H1 (cell line): ENCODE measurements around the gene ZNF586. TPM values are rescaled to one million over a fixed set of nuclear protein-coding genes. Genes with fewer than 3 reads are reported as not detected.

Source experiments
- CTCF ChIA-PET: fragments of 300-600 bp; sonication (Branson Sonifier 250); formaldehyde crosslinking; loops from one replicate; lab custom pipeline; 2021; ENCODE audit not compliant: partially characterized antibody; lab: Charles Lee
- POLR2A ChIA-PET: fragments of 300-600 bp; sonication (Branson Sonifier 250); formaldehyde crosslinking; loops from one replicate; lab custom pipeline; 2021; ENCODE audit warnings: inconsistent platforms; ENCODE audit not compliant: partially characterized antibody; lab: Charles Lee
- DNase-seq, 2 experiments: peaks; one replicate each; pipeline versions ENCODE4 v3.0.0 to v3.0.0-alpha.2; 2010 to 2022; ENCODE audit warnings: low spot score in 2 of 2, low read depth in 1 of 2, mixed read lengths in 1 of 2
- FAIRE-seq: peaks from 2 replicates; lab custom pipeline; 2011; peaks lifted over from hg19 to GRCh38; lab: Jason Lieb, UNC
- H2AFZ ChIP-seq: 2 replicates; pipeline ENCODE4 v1.8.1; 2012; ENCODE audit warnings: low read length, inconsistent platforms
- H2AK5ac ChIP-seq: 2 replicates; pipeline ENCODE4 v1.6.1; 2013; ENCODE audit warnings: low read depth, low read length
- H2BK120ac ChIP-seq: replicated peaks from 2 replicates; pipeline ENCODE3; 2013; ENCODE audit warnings: low read depth, low read length, inconsistent platforms
- H2BK12ac ChIP-seq: 2 replicates; pipeline ENCODE4 v1.6.1; 2013; ENCODE audit warnings: low read depth, low read length
- H2BK15ac ChIP-seq: 2 replicates; pipeline ENCODE4 v1.6.1; 2013; ENCODE audit warnings: low read length
- H2BK20ac ChIP-seq: 2 replicates; pipeline ENCODE4 v1.6.1; 2013; ENCODE audit warnings: low read length
- H2BK5ac ChIP-seq: 2 replicates; pipeline ENCODE4 v1.6.1; 2013; ENCODE audit warnings: low read depth, low read length
- H3K14ac ChIP-seq: 2 replicates; pipeline ENCODE4 v1.6.1; 2013; ENCODE audit warnings: inconsistent platforms; ENCODE audit not compliant: insufficient read length
- H3K18ac ChIP-seq: 2 replicates; pipeline ENCODE4 v1.6.1; 2013; ENCODE audit warnings: low read length; ENCODE audit errors: extremely low read depth
- H3K23ac ChIP-seq: 2 replicates; pipeline ENCODE4 v1.6.1; 2013; ENCODE audit warnings: inconsistent platforms; ENCODE audit not compliant: insufficient read length
- H3K23me2 ChIP-seq: 2 replicates; pipeline ENCODE4 v1.6.1; 2013; ENCODE audit warnings: low read depth, low read length
- H3K27ac ChIP-seq: 2 replicates; pipeline ENCODE4 v1.6.1; 2011; ENCODE audit warnings: low read depth, low read length, inconsistent platforms
- H3K27me3 ChIP-seq, 4 experiments: replicated peaks in 1 of 4; 1 replicate in 1 of 4; 2 replicates in 3 of 4; pipeline versions ENCODE4 v1.6.1 to v1.8.1; 2011 to 2013; ENCODE audit warnings: low read length in 3 of 4, mild to moderate bottlenecking in 3 of 4, inconsistent platforms in 2 of 4, mixed read lengths in 2 of 4, moderate library complexity in 1 of 4; ENCODE audit not compliant: control insufficient read depth in 3 of 4, insufficient read depth in 3 of 4; ENCODE audit errors: extremely low read depth in 1 of 4
- H3K36me3 ChIP-seq, 4 experiments: 2 replicates each; pipeline versions ENCODE4 v1.6.1 to v1.8.1; 2011 to 2013; ENCODE audit warnings: mild to moderate bottlenecking in 4 of 4, low read length in 3 of 4, moderate library complexity in 2 of 4, control low read depth in 1 of 4, inconsistent platforms in 1 of 4; ENCODE audit not compliant: insufficient read depth in 4 of 4, control insufficient read depth in 2 of 4
- H3K4ac ChIP-seq: replicated peaks from 2 replicates; pipeline ENCODE3; 2013; ENCODE audit warnings: low read length, low read depth, mixed read lengths, inconsistent platforms; ENCODE audit not compliant: insufficient read length
- H3K4me1 ChIP-seq, 4 experiments: replicated peaks in 1 of 4; 1 replicate in 1 of 4; 2 replicates in 3 of 4; pipeline versions ENCODE4 v1.6.1 to v1.8.1; 2011 to 2013; ENCODE audit warnings: low read length in 3 of 4, inconsistent platforms in 2 of 4, mixed read lengths in 1 of 4; ENCODE audit not compliant: insufficient read depth in 4 of 4, control insufficient read depth in 3 of 4
- H3K4me2 ChIP-seq, 2 experiments: 2 replicates each; pipeline versions ENCODE4 v1.6.1 to v1.8.1; 2011 to 2013; ENCODE audit warnings: low read depth in 2 of 2, low read length in 2 of 2, control low read depth in 1 of 2, inconsistent platforms in 1 of 2, mild to moderate bottlenecking in 1 of 2; ENCODE audit not compliant: insufficient read depth in 1 of 2
- H3K4me3 ChIP-seq, 4 experiments: fragments of 200-600, 300-600 bp in 1 of 4; sonication (generic), shearing (Covaris generic), sonication (Bioruptor Twin) in 1 of 4; 2 replicates each; pipeline versions ENCODE4 v1.5.1 to v1.8.1; 2011 to 2016; ENCODE audit warnings: low read length in 4 of 4, low read depth in 3 of 4, control low read depth in 2 of 4, inconsistent platforms in 2 of 4, mild to moderate bottlenecking in 2 of 4, mixed read lengths in 1 of 4, moderate library complexity in 1 of 4; ENCODE audit not compliant: insufficient read depth in 2 of 4; ENCODE audit errors: extremely low read depth in 1 of 4
- H3K56ac ChIP-seq: replicated peaks from 2 replicates; pipeline ENCODE3; 2013; ENCODE audit warnings: low read depth, mild to moderate bottlenecking, mixed read lengths, low read length, inconsistent platforms; ENCODE audit not compliant: insufficient read length
- H3K79me1 ChIP-seq: 2 replicates; pipeline ENCODE4 v1.6.1; 2013; ENCODE audit warnings: low read depth, low read length, control low read depth
- H3K79me2 ChIP-seq, 2 experiments: 2 replicates each; pipeline versions ENCODE4 v1.6.1 to v1.8.1; 2012 to 2013; ENCODE audit warnings: low read length in 2 of 2, mild to moderate bottlenecking in 2 of 2, inconsistent platforms in 1 of 2; ENCODE audit not compliant: insufficient read depth in 2 of 2, control insufficient read depth in 1 of 2
- H3K9ac ChIP-seq, 4 experiments: replicated peaks in 1 of 4; 1 replicate in 1 of 4; 2 replicates in 3 of 4; pipeline versions ENCODE4 v1.6.1 to v1.8.1; 2011 to 2013; ENCODE audit warnings: low read depth in 3 of 4, low read length in 3 of 4, control low read depth in 2 of 4, mild to moderate bottlenecking in 2 of 4, moderate library complexity in 2 of 4, inconsistent platforms in 1 of 4; ENCODE audit errors: extremely low read depth in 1 of 4
- H3K9me3 ChIP-seq, 2 experiments: 2 replicates each; pipeline versions ENCODE4 v1.6.1 to v1.8.1; 2012 to 2013; ENCODE audit warnings: mild to moderate bottlenecking in 2 of 2, moderate library complexity in 2 of 2, control low read depth in 1 of 2, inconsistent platforms in 1 of 2, low read depth in 1 of 2, low read length in 1 of 2, mixed read lengths in 1 of 2; ENCODE audit not compliant: insufficient read depth in 2 of 2
- H4K20me1 ChIP-seq, 2 experiments: replicated peaks in 1 of 2; 2 replicates each; pipeline versions ENCODE3 to v1.8.1; 2011 to 2013; ENCODE audit warnings: inconsistent platforms in 2 of 2, low read length in 2 of 2, mild to moderate bottlenecking in 1 of 2; ENCODE audit not compliant: insufficient read depth in 2 of 2, control insufficient read depth in 1 of 2
- H4K5ac ChIP-seq: 2 replicates; pipeline ENCODE4 v1.6.1; 2013; ENCODE audit warnings: low read length, low read depth, mixed read lengths, inconsistent platforms; ENCODE audit not compliant: insufficient read length
- H4K8ac ChIP-seq: 2 replicates; pipeline ENCODE4 v1.8.0; 2013; ENCODE audit warnings: mild to moderate bottlenecking, moderate library complexity, low read length, inconsistent platforms; ENCODE audit not compliant: insufficient read depth; ENCODE audit errors: extremely low read depth
- H4K91ac ChIP-seq: replicated peaks from 2 replicates; pipeline ENCODE3; 2013; ENCODE audit warnings: low read length, mixed read lengths, inconsistent platforms; ENCODE audit not compliant: insufficient read length
- KDM5A ChIP-seq: fragments of 200-600 bp; IDR thresholded peaks from 2 replicates; pipeline ENCODE4 v1.7.1; 2012; ENCODE audit warnings: mild to moderate bottlenecking, low read length, inconsistent platforms, mixed read lengths
- RBBP5 ChIP-seq: IDR thresholded peaks from 2 replicates; pipeline ENCODE4 v1.7.1; 2012; ENCODE audit warnings: low read depth, mild to moderate bottlenecking, inconsistent platforms, low read length, moderate library complexity, borderline replicate concordance
- SIX5 ChIP-seq: IDR thresholded peaks from 2 replicates; pipeline ENCODE4 v1.6.1; 2011; ENCODE audit warnings: mild to moderate bottlenecking, low read depth, low read length
- SP4 ChIP-seq: IDR thresholded peaks from 2 replicates; pipeline ENCODE4 v1.6.1; 2012; ENCODE audit warnings: low read length, inconsistent platforms
- WGBS, 2 experiments: shearing (Covaris generic) in 1 of 2; methylation state at CpG; one replicate each; pipeline versions ENCODE4 v1.1.6 to v1.1.7; 2013 to 2015; ENCODE audit warnings: low lambda C conversion rate in 2 of 2, mixed read lengths in 2 of 2, inconsistent platforms in 1 of 2, low coverage in 1 of 2, missing lambda C conversion rate in 1 of 2; ENCODE audit not compliant: insufficient replicate concordance in 2 of 2, insufficient coverage in 1 of 2, insufficient read length in 1 of 2; ENCODE audit errors: extremely low coverage in 1 of 2, missing lambda C conversion rate in 1 of 2; 5-methylcytosine and 5-hydroxymethylcytosine counted together
- polyA plus RNA-seq, 7 experiments: library from polyadenylated mRNA; depleted of rRNA in 3 of 7; stranded (reverse) in 5 of 7; unstranded in 2 of 7; fragments of >200 nt in 5 of 7; fragments of 200-250 nt in 2 of 7; gene quantifications; 1 replicate in 5 of 7; 2 replicates in 1 of 7; 4 replicates in 1 of 7; pipeline versions ENCODE4 v1.2.1 to v1.2.3, GENCODE V29; 2011 to 2013; ENCODE audit warnings: missing spikeins in 2 of 7, mixed read lengths in 2 of 7
- total RNA-seq: library from RNA; stranded (reverse); fragmentation: NEBNext Ultra II Directional; extraction: Animal tissue kit (Norgen Biotek cat#: 25700); gene quantifications from 2 replicates; pipeline ENCODE4 v1.2.1, GENCODE V29; 2021

The ZNF586 gene
- total and polyA plus RNA-seq, 2 of the 8 experiments (the other 6 are each of a cell fraction or from before 2014, with no cell fraction given), result 8.1 to 15.5 TPM

- H3K9ac ChIP-seq, result peak overlapping the region in 3 of 4 experiments; percentile 89 to 99 (median 94); a peak in 6 of 7 replicates
- peak overlapping the region; percentile 74 to 98 for H3K4me2 ChIP-seq
- H3K79me2 ChIP-seq, result peaks cover 6 to 36% of the 10 kb centered on the region in 2 experiments
- H3K56ac ChIP-seq, result no peak overlapping the region
- no peak overlapping the region for H3K27ac ChIP-seq
- no peak overlapping the region for H2BK15ac ChIP-seq
- CTCF ChIA-PET, result interaction anchor here (0.6 to 2.4 kb wide), 7 partner anchors 12 to 673 kb away, joined by 3 to 6 read pairs (median 4); partner anchors contain the start of gene ZNF587B
- H3K27me3 ChIP-seq, result no peaks in the 10 kb centered on the region
- H3K36me3 ChIP-seq, result peaks cover 12 to 30% (median 20%) of the 10 kb centered on the region in 4 experiments
- H3K18ac ChIP-seq, result no peak overlapping the region
- no peak overlapping the region for H2BK5ac ChIP-seq
- peaks cover 6% of the 10 kb centered on the region; the same call in 1 of the 2 replicates for H3K23me2 ChIP-seq
- POLR2A ChIA-PET, result interaction anchor here (0.6 to 2.2 kb wide), 15 partner anchors 11 to 507 kb away, joined by 3 to 23 read pairs (median 3); partner anchors contain the start of genes ZNF154 and ZNF805
- H4K5ac ChIP-seq, result no peak overlapping the region
- no peak overlapping the region for H2BK20ac ChIP-seq
- H2BK12ac ChIP-seq, result no peak overlapping the region
- peaks cover 0 to 13% of the 10 kb centered on the region in 2 experiments for H4K20me1 ChIP-seq
- DNase-seq (no peak), FAIRE-seq (no peak)
- H4K91ac ChIP-seq, result no peak overlapping the region
- no peak overlapping the region for H2AFZ ChIP-seq
- H3K9me3 ChIP-seq, result no peaks in the 10 kb centered on the region
- H2AK5ac ChIP-seq, result no peak overlapping the region
- peaks cover 22% of the 10 kb centered on the region for H3K79me1 ChIP-seq
- no peak overlapping the region for H2BK120ac ChIP-seq
- peaks cover 0 to 10% (median 5%) of the 10 kb centered on the region in 4 experiments; a peak in 5 of 7 replicates for H3K4me1 ChIP-seq
- no peak for TF ChIP-seq KDM5A
- TF ChIP-seq SIX5, result no peak
- TF ChIP-seq SP4, result no peak
- no peak for TF ChIP-seq RBBP5
- no peak overlapping the region for H4K8ac ChIP-seq
- H3K14ac ChIP-seq, result no peak overlapping the region
- H3K23ac ChIP-seq, result no peak overlapping the region
- whole genome bisulfite sequencing, 2 experiments, result 57% methylated on average over 6 of the region's 6 CpGs; no CpG with 5 or more reads in 1 of the 2 experiments
- no peak overlapping the region for H3K4ac ChIP-seq
- H3K4me3 ChIP-seq, result peak overlapping the region; percentile 94 to 99 (median 98)
Observed at GRCh38 chr19:57747472-57747807, 22.0 kb upstream of the ZNF586 start.
